ENCODE measurements around the gene RASSF7.
A peak's percentile ranks its signal among the peaks of the same experiment; 100 is the strongest.

RASSF7 gene

GRCh38 chr11:610146-610801, 49.5 kb downstream of the RASSF7 start:
- DNase-seq (ENCODE audit: low read depth) = no peak

- DNase-seq (ENCODE audit: low read depth) = no peak
These were observed 50.5 kb downstream of the RASSF7 start for GRCh38 chr11:611001-611996.

- no peak for DNase-seq (ENCODE audit: low read depth)
These were observed 51.6 kb downstream of the RASSF7 start for GRCh38 chr11:612201-612960.

GRCh38 chr11:612961-613300, 52.2 kb downstream of the RASSF7 start:
- DNase-seq (ENCODE audit: low read depth) = no peak

DNA sequence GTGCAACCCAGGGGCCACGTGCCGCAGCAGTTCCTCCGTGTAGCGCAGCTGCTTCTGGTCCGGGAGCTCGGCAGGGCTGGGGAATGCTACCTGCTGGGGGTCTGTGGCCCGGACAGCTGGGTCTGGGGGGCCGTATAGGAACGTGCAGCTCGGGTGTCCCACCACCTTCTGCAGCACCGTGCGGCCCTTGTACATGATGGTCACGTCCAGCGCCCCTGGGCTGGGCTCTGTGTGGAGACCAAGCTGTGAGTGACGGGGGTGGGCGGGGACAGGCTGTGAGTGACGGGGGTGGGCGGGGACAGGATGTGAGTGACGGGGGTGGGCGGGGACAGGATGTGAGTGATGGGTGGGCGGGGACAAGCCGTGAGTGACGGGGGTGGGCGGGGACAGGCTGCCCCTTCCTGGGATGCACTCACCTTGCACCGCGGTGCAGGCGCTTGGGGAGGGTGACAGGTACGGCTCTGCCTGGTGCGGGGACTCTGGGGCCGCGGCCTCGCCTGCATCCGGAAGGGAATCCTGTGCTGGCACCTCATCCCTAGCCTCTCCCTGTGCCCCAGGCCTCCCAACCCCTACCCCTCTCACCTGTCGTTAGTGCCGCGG, 52.7 kb downstream of the RASSF7 start:
- DNase-seq (ENCODE audit: low read depth) = peak; percentile 71
